HG03064 (cell line): Measurements from ENCODE around the gene SLC19A1.
"Not testable (repeated sequence)": the region's sequence is repeated elsewhere in the genome, so short reads cannot be mapped to it uniquely, and the experiment has no call there.

ENCODE experiments used
- ATAC-seq: cut with Tn5 transposase; IDR thresholded peaks from one replicate; pipeline ENCODE4 v1.9.1; 2021; ENCODE audit warnings: low read depth; ENCODE audit not compliant: unreplicated experiment

Gene SLC19A1

DNA sequence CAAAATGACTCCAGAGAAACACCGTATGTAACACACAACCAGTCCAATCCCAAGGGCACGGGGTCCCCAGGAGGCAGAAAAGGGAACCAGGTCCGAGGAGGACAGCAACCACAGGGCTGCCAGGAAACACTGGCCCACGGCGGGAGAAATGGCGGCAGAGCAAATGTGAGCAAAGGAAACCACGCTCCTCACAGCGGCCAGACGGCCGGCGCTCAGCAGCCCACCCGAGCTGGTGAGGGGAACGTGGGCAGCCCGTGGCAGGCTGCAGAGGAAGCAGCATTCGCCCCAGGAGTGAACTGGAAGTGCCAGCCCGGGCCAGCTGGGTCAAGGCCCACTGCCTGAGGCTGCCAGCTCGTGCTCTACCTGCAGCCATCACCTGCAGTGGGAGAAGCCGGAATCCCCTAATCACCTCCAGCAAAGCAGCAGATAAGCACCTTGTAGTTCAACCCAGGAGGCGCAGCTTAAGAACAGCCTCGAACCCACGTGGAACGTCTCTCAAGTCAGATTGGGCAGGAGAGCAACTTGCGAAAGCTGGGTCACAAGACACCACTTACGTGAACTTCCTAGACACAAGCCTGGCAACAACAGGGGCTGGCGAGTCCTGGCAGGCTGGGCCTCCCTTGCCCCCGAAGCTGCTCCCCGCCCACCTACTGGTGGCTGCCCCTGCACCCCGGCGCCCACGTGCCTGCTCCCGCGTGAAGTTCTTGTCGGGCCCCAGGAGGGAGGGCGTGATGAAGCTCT is 6.7 kb downstream of the SLC19A1 start:
- ATAC-seq = no peak

GRCh38 chr21:45534636-45535331 is 7.5 kb downstream of the SLC19A1 start:
- ATAC-seq = no peak

DNA sequence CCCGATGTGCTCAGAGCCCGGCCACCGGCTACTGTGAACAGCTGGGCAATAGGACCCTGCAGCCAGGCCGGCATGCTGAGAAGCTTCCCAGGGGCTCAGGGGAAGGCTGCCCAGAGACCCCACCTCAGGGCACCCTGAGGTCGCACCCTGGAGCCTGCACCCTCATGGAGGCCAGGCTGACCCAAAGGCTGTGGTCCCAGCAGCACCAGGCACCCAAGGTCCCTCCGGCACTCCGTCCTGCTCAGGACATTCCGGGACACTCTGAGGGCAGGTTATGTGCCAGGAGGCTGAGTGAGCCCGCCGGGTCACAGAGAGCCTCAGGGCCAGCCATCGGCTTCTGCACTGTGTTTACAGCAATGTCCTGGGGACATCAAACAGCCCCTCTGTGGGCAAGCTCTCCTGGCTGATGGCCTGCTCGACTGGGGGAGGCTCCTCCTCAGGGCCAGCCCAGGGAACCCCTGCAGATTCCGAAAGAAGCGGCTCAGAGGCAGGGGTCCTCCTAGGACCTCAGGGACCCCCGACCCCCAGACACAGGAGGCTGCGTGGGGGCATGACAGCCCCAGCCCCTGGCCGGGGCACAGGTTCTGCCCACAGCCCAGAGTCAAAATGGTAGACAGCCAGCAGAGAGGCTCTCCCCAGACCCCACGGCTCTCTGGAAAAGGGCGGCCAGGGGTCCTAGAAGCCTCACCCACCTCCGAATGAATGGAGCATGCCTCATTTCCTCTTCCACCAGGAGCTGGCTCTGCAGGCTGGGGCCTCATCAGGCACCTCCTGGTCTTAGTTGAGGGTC is 8.2 kb downstream of the SLC19A1 start:
- no peak for ATAC-seq

GRCh38 chr21:45533361-45533845 is 8.8 kb downstream of the SLC19A1 start:
- ATAC-seq = no peak

DNA sequence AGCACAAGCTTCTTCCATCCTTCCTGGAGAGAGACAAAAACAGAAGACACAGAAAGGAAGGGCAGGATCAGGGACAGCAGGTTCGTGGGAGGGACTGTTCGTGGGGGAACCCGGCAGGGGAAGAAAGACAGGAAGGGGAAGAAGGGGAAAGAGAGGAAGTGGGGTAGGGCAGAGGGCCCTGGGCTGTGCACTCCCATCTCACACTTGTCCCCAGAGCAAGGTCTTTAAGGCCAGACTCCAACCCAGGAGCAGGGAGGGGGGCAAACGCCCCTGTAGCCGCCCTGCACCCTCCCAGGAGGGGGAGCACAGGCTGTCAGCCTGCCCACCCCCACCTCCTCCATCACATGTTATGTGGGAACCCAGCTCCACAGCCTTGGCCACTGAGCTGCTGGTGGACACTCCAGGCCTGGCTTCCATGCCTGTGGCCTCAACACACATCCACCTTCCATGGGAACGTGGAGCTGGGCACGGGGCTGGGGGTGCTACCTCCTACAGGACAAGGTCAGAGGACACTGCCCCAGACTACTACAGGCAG is 9.3 kb downstream of the SLC19A1 start:
- no peak for ATAC-seq

GRCh38 chr21:45531393-45532215 is 10.6 kb downstream of the SLC19A1 start:
- no peak for ATAC-seq

DNA sequence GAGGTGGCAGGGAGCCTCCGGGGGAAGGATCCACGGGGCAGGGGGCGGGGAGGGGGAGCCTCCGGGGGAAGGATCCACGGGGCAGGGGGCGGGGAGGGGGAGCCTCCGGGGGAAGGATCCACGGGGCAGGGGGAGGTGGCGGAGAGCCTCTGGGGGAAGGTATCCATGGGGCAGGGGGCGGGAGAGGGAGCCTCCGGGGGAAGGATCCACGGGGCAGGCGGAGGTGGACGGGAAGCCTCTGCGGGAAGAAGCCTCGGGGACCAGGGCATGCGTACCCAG is 11.2 kb downstream of the SLC19A1 start:
- not testable (repeated sequence) for ATAC-seq

GRCh38 chr21:45530423-45531113 is 11.7 kb downstream of the SLC19A1 start:
- no peak for ATAC-seq

DNA sequence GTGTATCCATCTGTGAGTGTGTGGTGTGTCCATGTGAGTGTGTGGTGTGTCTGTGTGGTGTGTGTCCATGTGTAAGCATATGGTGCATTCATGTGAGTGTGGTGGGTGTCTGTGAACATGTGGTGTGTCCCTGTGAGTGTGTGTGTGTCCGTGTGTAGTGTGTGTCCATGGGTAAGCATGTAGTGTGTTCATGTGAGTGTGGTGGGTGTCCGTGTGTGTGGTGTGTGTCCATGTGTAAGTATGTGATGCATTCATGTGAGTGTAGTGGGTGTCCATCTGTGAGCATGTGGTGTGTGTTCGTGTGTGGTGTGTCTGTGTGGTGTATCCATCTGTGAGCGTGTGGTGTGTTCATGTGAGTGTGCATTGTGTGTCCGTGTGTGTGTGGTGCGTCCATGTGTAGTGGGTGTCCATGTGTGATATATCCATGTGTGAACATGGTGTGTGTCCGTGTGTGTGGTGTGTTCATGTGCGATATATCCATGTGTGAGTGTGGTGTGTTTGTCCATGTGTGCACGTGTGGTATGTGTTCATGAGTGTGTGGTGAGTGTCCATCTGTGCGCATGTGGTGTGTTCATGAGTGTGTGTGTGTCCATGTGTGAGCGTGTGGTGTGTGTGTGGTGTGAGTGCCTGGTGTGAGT is 12.3 kb downstream of the SLC19A1 start:
- ATAC-seq = no peak

- no peak for ATAC-seq
Observed at GRCh38 chr21:45528981-45529784, 13.1 kb downstream of the SLC19A1 start.

- no peak for ATAC-seq
Observed at GRCh38 chr21:45528028-45528705, 14.1 kb downstream of the SLC19A1 start.

GRCh38 chr21:45527151-45527999 is 14.9 kb downstream of the SLC19A1 start:
- not testable (repeated sequence) for ATAC-seq

DNA sequence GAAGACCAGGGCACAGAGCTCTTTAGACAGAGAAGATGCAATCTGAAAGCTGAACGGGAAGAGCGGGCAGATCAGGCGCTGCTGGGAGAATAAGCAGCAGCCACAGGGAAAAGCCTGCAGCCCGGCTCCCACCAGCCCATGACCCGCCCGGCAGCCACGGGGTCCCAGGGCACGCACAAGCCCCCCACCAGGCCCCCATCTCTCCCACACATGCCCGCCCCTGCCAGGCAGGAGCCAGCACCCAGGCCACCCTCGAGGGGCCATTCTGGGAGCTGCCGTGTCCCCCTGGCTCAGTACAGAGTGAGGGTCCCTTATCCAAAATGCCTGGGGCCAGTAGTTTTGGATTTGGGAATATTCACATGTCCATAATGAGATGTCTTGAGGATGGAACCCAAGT is 16.3 kb downstream of the SLC19A1 start:
- ATAC-seq = no peak

GRCh38 chr21:45525153-45525909 is 16.9 kb downstream of the SLC19A1 start:
- no peak for ATAC-seq

- no peak for ATAC-seq
Observed at GRCh38 chr21:45524756-45525152, 17.5 kb downstream of the SLC19A1 start.

DNA sequence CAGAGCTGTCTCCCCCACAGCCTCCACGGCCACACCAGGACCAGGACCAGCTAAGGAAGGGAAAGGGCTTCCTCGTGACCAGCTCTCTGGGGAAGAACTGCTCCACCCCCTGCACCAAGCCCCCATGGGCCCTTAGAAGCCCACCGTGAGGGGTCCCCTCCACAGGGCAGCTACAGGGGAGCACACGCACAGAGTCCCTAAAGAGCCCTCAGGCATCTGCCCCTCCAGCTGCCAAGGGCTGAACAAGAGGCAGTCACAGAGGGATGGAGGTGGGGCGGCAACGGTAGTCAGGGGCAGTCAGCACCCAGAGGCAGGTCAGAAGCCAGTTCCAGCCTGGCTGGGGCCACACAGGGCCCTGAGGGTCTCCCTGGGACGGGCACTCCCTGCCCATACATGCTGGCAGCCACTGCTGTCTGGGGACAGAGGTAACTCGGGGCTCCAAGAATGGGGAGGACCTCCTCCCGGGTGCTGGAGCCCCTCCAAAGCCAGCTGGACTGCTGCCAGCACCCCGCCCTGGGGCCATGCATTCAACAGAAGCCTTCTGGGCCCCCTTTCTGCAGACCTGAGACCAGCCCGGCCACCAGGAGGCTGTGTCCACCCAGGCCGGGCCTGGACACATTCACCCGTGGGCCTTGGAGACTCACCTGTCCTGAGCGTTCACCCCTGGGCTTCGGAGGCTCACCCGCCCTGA is 18.7 kb downstream of the SLC19A1 start:
- ATAC-seq = no peak
